Measurements from ENCODE around the gene HLA-A. TPM values are rescaled to one million over a fixed set of nuclear protein-coding genes. Genes with fewer than 3 reads are reported as not detected.

The HLA-A gene
- total RNA-seq, 1 experiment from 2014 or later = 251 TPM

DNA sequence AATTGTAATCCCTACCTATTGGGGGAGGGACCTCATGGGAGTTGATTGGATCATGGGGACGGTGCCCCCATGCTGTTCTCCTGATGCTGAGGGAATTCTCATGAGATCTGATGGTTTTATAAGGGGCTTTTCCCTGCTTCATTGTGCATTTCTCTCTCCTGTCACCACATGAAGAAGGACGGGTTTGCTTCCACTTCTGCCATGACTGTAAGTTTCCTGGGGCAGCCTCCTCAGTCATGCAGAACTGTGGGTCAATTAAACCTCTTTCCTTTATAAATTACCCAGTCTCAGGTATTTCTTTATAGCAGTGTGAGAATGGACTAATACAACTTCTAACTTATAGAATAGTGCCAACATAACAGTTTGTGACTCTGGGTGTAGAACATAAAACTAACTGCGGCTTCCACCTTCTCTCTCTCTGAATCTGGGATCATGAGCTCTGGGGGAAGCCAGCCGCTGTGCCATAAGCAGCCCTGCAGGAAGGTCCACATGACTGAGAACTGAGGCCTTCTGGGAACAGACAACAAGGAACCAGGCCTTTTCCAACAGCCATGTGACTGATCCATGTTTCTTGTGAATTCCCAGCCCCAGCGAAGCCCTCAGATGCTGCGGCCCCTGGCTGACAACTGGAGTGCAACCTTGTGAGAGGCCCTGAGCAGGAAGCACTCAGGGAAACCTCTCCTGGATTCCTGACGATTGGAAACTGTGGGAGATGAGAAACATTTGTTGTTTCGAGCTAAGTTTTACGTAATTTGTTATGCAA is 3.4 kb upstream of the HLA-A start (continued):
- TF ChIP-seq TCF7L2 (IDR thresholded peaks at IDR 0.05; ENCODE audit: borderline replicate concordance, extremely low read depth, insufficient read depth, insufficient read length) = no peak
- TF ChIP-seq CTCF (IDR thresholded peaks at IDR 0.05 in 2 of 3, conservative IDR thresholded peaks at IDR 0.05 in 1 of 3; ENCODE audit: borderline replicate concordance in 1 of 3, insufficient read depth in 1 of 3, low read depth in 2 of 3, low read length in 2 of 3) = no peak
- no peak for TF ChIP-seq ATF3 (IDR thresholded peaks at IDR 0.05)
- TF ChIP-seq EZH2 (IDR thresholded peaks at IDR 0.05) = no peak
- no peak for TF ChIP-seq ZNF274 (IDR thresholded peaks at IDR 0.05; ENCODE audit: low read depth, low read length)
- no peak for TF ChIP-seq JUND (IDR thresholded peaks at IDR 0.05)
- no peak for TF ChIP-seq SIN3A (IDR thresholded peaks at IDR 0.05; ENCODE audit: low read depth)
- TF ChIP-seq EZH2phosphoT487 (IDR thresholded peaks at IDR 0.05; ENCODE audit: borderline replicate concordance) = no peak

GRCh38 chr6:29941016-29941415 is 1.3 kb upstream of the HLA-A start:
- Histone ChIP-seq H3K4me2 (ENCODE audit: low read length) (peak overlapping the region; percentile 88), H3K4me1 (ENCODE audit: control insufficient read depth in 1 of 2, insufficient read depth in 2 of 2, low read length in 2 of 2) (peaks cover 0 to 20% of the 10 kb centered on the region in 2 experiments; a peak in 2 of 4 replicates), H3K79me2 (ENCODE audit: insufficient read depth, low read length) (peaks cover 14% of the 10 kb centered on the region; the same call in 1 of the 2 replicates), H3K9me2 (ENCODE audit: insufficient read depth) (no peaks in the 10 kb centered on the region), H3K9ac (ENCODE audit: low read length) (no peak overlapping the region), H4K20me1 (ENCODE audit: insufficient read depth) (no peaks in the 10 kb centered on the region), H3K36me3 (ENCODE audit: control insufficient read depth in 1 of 2, insufficient read depth in 2 of 2, low read length in 2 of 2) (peaks cover 4 to 11% of the 10 kb centered on the region in 2 experiments; a peak in 3 of 4 replicates), H3K4me3 (replicated peaks in 1 of 2; ENCODE audit: low read depth in 1 of 2, low read length in 2 of 2) (no peak overlapping the region), H3K27ac (ENCODE audit: low read depth, low read length) (no peak overlapping the region), H3K27me3 (ENCODE audit: insufficient read depth, low read length) (no peaks in the 10 kb centered on the region), H3K9me3 (ENCODE audit: control insufficient read depth in 1 of 2, insufficient read depth in 1 of 2, low read depth in 1 of 2, low read length in 2 of 2) (no peaks in the 10 kb centered on the region), H2AFZ (ENCODE audit: low read depth, low read length, poor library complexity, severe bottlenecking) (no peak overlapping the region)
- TF ChIP-seq EGR1 (IDR thresholded peaks at IDR 0.05; ENCODE audit: low read depth) (no peak), JUND (IDR thresholded peaks at IDR 0.05) (no peak), CEBPB (IDR thresholded peaks at IDR 0.05; ENCODE audit: low read depth) (no peak)
- TF ChIP-seq, protein P1, sequence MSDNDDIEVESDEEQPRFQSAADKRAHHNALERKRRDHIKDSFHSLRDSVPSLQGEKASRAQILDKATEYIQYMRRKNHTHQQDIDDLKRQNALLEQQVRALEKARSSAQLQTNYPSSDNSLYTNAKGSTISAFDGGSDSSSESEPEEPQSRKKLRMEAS (IDR thresholded peaks at IDR 0.05) = no peak
- ChIA-PET POLR2A (no interaction called here), RAD21 (ENCODE audit: low non-redundant PET in 1 of 2, low total read pairs in 2 of 2, uncharacterized antibody in 2 of 2, unreplicated experiment in 2 of 2) (no interaction called here), CTCF (no interaction called here)
- no peak for ATAC-seq
- BruUV-seq (replicated peaks) = no TSS peak
- intact Hi-C loops (cut with micrococcal nuclease) = no loop called here
- DNase-seq (ENCODE audit: low read depth, low spot score) = no peak

Measured in HCT116 (cell line).